SK-N-SH (cell line): ENCODE data around the gene JMJD6.

ENCODE experiments used
- EZH2phosphoT487 ChIP-seq: fragments of 200-600 bp; sonication (generic); IDR thresholded peaks from 2 replicates; pipeline ENCODE4 v1.6.1; 2017; ENCODE audit warnings: low read depth, mixed run types, mild to moderate bottlenecking, antibody characterized with exemption, moderate library complexity, borderline replicate concordance
- FOXM1 ChIP-seq: IDR thresholded peaks from 2 replicates; pipeline ENCODE4 v1.4.0; 2012; ENCODE audit warnings: low read depth, mild to moderate bottlenecking
- MXI1 ChIP-seq: IDR thresholded peaks from 2 replicates; pipeline ENCODE4 v1.6.1; 2012; ENCODE audit warnings: mild to moderate bottlenecking, low read depth, low read length, improper control_type of control experiment
- NFIC ChIP-seq: IDR thresholded peaks from 2 replicates; pipeline ENCODE4 v1.4.0; 2012; ENCODE audit warnings: borderline replicate concordance
- POLR2AphosphoS5 ChIP-seq: IDR thresholded peaks from 2 replicates; pipeline ENCODE4 v1.6.1; 2012; ENCODE audit warnings: low read depth, low read length
- RAD21 ChIP-seq: IDR thresholded peaks from 2 replicates; pipeline ENCODE4 v1.6.1; 2012; ENCODE audit warnings: mild to moderate bottlenecking, low read length
- RCOR1 ChIP-seq: fragments of 150-350 bp; IDR thresholded peaks from 2 replicates; pipeline ENCODE4 v1.6.1; 2017; ENCODE audit warnings: antibody characterized with exemption, low read length
- SMC3 ChIP-seq: IDR thresholded peaks from 2 replicates; pipeline ENCODE4 v1.6.1; 2012; ENCODE audit warnings: low read depth, low read length, improper control_type of control experiment
- TCF12 ChIP-seq: IDR thresholded peaks from 2 replicates; pipeline ENCODE4 v1.4.0; 2012
- YY1 ChIP-seq: IDR thresholded peaks from 2 replicates; pipeline ENCODE4 v1.4.0; 2012; ENCODE audit warnings: low read depth, mild to moderate bottlenecking
- TF ChIP-seq, protein P1 (sequence below): fragments of 200-600 bp; sonication (generic); IDR thresholded peaks from 2 replicates; pipeline ENCODE4 v1.6.1; 2017; ENCODE audit warnings: antibody characterized with exemption, mild to moderate bottlenecking, moderate library complexity
- TF ChIP-seq, protein P2 (sequence below): fragments of 150-350 bp; IDR thresholded peaks from 2 replicates; pipeline ENCODE4 v1.6.1; 2017; ENCODE audit warnings: antibody characterized with exemption, low read length, low read depth, borderline replicate concordance
- TF ChIP-seq, protein P3 (sequence below): IDR thresholded peaks from 2 replicates; pipeline ENCODE4 v1.4.0; 2012; ENCODE audit warnings: low read depth
- TF ChIP-seq, protein P4 (sequence below): IDR thresholded peaks from 2 replicates; pipeline ENCODE4 v1.6.1; 2012; ENCODE audit warnings: mild to moderate bottlenecking, low read depth, low read length, moderate library complexity

DNA sequence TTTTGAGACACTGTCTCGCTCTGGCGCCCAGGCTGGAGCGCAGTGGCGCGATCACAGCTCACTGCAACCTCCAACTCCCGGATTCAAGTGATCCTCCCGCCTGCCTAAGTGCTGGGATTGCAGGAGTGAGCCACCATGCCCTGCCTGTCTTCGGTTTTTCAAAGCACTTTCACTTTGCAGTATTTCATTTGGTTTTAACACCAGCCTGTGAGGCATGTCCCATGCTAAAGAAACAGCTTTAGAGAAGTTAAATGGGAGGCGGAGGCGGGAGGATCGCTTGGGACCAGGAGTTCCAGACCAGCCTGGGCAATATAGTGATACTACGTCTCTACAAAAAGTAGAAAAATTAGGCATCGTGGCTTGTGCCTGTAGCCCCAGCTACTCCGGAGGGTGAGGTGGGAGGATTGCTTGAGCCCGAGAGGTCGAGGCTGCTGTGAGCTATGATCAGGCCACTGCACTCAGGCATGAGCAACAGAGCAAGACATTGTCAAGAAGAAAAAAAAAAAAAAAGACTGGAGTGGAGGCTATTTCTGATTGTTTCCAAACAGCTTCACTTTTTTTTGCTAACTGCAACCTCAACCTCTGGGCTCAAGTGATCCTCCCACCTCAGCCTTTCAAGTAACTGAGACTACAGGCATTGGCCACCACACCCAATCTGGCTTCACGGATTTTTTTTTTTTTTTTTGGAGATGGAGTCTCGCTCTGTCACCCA, 1.5 kb upstream of the JMJD6 start:
- TF ChIP-seq, protein P1, sequence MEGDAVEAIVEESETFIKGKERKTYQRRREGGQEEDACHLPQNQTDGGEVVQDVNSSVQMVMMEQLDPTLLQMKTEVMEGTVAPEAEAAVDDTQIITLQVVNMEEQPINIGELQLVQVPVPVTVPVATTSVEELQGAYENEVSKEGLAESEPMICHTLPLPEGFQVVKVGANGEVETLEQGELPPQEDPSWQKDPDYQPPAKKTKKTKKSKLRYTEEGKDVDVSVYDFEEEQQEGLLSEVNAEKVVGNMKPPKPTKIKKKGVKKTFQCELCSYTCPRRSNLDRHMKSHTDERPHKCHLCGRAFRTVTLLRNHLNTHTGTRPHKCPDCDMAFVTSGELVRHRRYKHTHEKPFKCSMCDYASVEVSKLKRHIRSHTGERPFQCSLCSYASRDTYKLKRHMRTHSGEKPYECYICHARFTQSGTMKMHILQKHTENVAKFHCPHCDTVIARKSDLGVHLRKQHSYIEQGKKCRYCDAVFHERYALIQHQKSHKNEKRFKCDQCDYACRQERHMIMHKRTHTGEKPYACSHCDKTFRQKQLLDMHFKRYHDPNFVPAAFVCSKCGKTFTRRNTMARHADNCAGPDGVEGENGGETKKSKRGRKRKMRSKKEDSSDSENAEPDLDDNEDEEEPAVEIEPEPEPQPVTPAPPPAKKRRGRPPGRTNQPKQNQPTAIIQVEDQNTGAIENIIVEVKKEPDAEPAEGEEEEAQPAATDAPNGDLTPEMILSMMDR, result no peak
- TF ChIP-seq TCF12 (no peak), RAD21 (no peak), EZH2phosphoT487 (no peak), MXI1 (no peak), RCOR1 (no peak), FOXM1 (no peak), POLR2AphosphoS5 (no peak), SMC3 (no peak), YY1 (no peak), NFIC (no peak)
- TF ChIP-seq, protein P2, sequence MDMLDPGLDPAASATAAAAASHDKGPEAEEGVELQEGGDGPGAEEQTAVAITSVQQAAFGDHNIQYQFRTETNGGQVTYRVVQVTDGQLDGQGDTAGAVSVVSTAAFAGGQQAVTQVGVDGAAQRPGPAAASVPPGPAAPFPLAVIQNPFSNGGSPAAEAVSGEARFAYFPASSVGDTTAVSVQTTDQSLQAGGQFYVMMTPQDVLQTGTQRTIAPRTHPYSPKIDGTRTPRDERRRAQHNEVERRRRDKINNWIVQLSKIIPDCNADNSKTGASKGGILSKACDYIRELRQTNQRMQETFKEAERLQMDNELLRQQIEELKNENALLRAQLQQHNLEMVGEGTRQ, result no peak
- TF ChIP-seq, protein P3, sequence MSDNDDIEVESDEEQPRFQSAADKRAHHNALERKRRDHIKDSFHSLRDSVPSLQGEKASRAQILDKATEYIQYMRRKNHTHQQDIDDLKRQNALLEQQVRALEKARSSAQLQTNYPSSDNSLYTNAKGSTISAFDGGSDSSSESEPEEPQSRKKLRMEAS, result no peak
- TF ChIP-seq, protein P4, sequence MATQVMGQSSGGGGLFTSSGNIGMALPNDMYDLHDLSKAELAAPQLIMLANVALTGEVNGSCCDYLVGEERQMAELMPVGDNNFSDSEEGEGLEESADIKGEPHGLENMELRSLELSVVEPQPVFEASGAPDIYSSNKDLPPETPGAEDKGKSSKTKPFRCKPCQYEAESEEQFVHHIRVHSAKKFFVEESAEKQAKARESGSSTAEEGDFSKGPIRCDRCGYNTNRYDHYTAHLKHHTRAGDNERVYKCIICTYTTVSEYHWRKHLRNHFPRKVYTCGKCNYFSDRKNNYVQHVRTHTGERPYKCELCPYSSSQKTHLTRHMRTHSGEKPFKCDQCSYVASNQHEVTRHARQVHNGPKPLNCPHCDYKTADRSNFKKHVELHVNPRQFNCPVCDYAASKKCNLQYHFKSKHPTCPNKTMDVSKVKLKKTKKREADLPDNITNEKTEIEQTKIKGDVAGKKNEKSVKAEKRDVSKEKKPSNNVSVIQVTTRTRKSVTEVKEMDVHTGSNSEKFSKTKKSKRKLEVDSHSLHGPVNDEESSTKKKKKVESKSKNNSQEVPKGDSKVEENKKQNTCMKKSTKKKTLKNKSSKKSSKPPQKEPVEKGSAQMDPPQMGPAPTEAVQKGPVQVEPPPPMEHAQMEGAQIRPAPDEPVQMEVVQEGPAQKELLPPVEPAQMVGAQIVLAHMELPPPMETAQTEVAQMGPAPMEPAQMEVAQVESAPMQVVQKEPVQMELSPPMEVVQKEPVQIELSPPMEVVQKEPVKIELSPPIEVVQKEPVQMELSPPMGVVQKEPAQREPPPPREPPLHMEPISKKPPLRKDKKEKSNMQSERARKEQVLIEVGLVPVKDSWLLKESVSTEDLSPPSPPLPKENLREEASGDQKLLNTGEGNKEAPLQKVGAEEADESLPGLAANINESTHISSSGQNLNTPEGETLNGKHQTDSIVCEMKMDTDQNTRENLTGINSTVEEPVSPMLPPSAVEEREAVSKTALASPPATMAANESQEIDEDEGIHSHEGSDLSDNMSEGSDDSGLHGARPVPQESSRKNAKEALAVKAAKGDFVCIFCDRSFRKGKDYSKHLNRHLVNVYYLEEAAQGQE, result no peak
